Hepatocyte (in vitro differentiated cells): ENCODE results near the gene FLOT1. TPM values are rescaled to one million over a fixed set of nuclear protein-coding genes. Genes with fewer than 3 reads are reported as not detected.

ENCODE experiments used
- DNase-seq: peaks from one replicate; pipeline ENCODE4 v3.0.0-alpha.2; 2016; ENCODE audit warnings: low spot score
- H2AFZ ChIP-seq: fragments of 200-600 bp; sonication (generic); 2 replicates; pipeline ENCODE4 v1.6.0; 2016; ENCODE audit warnings: antibody characterized with exemption, mild to moderate bottlenecking
- H3K27ac ChIP-seq: fragments of 200-600 bp; sonication (generic); 2 replicates; pipeline ENCODE4 v1.5.1; 2016; ENCODE audit warnings: mild to moderate bottlenecking
- H3K27me3 ChIP-seq: fragments of 200-600 bp; sonication (generic); 2 replicates; pipeline ENCODE4 v1.6.1; 2016
- H3K36me3 ChIP-seq: fragments of 200-600 bp; sonication (generic); replicated peaks from 2 replicates; pipeline ENCODE4 v1.5.1; 2016; ENCODE audit warnings: low read depth; ENCODE audit not compliant: insufficient read depth
- H3K4me1 ChIP-seq: fragments of 200-600 bp; sonication (generic); 2 replicates; pipeline ENCODE4 v1.5.1; 2016; ENCODE audit warnings: mild to moderate bottlenecking, moderate library complexity; ENCODE audit not compliant: insufficient read depth
- H3K4me2 ChIP-seq: fragments of 200-600 bp; sonication (generic); 2 replicates; pipeline ENCODE4 v1.6.0; 2016
- H3K4me3 ChIP-seq: fragments of 200-600 bp; sonication (generic); 2 replicates; pipeline ENCODE4 v1.5.1; 2016; ENCODE audit warnings: mild to moderate bottlenecking
- H3K79me2 ChIP-seq: fragments of 200-600 bp; sonication (generic); 2 replicates; pipeline ENCODE4 v1.6.0; 2017; ENCODE audit warnings: mild to moderate bottlenecking
- H3K9me2 ChIP-seq: fragments of 200-600 bp; sonication (generic); replicated peaks from 2 replicates; pipeline ENCODE4 v1.6.0; 2017; ENCODE audit warnings: mild to moderate bottlenecking; ENCODE audit not compliant: insufficient read depth
- H3K9me3 ChIP-seq: fragments of 200-600 bp; sonication (generic); 2 replicates; pipeline ENCODE4 v1.5.1; 2016; ENCODE audit warnings: low read depth, mild to moderate bottlenecking
- H4K20me1 ChIP-seq: fragments of 200-600 bp; sonication (generic); 2 replicates; pipeline ENCODE4 v1.6.0; 2016; ENCODE audit warnings: mild to moderate bottlenecking; ENCODE audit not compliant: insufficient read depth, poor library complexity, severe bottlenecking
- EZH2 ChIP-seq: fragments of 200-600 bp; sonication (generic); IDR thresholded peaks from 2 replicates; pipeline ENCODE4 v1.6.1; 2016; ENCODE audit warnings: antibody characterized with exemption, mild to moderate bottlenecking, borderline replicate concordance
- EZH2phosphoT487 ChIP-seq: fragments of 200-600 bp; sonication (generic); IDR thresholded peaks from one replicate; pipeline ENCODE4 v1.6.1; 2018; ENCODE audit warnings: antibody characterized with exemption, mild to moderate bottlenecking, low read depth, moderate library complexity; ENCODE audit not compliant: unreplicated experiment, severe bottlenecking
- WGBS: methylation state at CpG from one replicate; pipeline ENCODE4 v1.1.6; 2016; ENCODE audit warnings: low lambda C conversion rate; ENCODE audit errors: missing lambda C conversion rate; 5-methylcytosine and 5-hydroxymethylcytosine counted together
- polyA plus RNA-seq: library from polyadenylated mRNA; unstranded; fragments of >200 nt; fragmentation: Nextera tagmentation; extraction: Ambion mirVana; gene quantifications from 2 replicates; pipeline ENCODE4 v1.2.1, GENCODE V29; 2016
- total RNA-seq: library from RNA; depleted of rRNA; stranded (reverse); fragments of >200 nt; gene quantifications from 2 replicates; pipeline ENCODE4 v1.2.3, GENCODE V29; 2014
- TF ChIP-seq, protein P1 (sequence below): fragments of 200-600 bp; sonication (generic); IDR thresholded peaks from 2 replicates; pipeline ENCODE4 v1.5.1; 2016; ENCODE audit warnings: antibody characterized with exemption, mild to moderate bottlenecking; ENCODE audit not compliant: poor library complexity

FLOT1 gene
- total and polyA plus RNA-seq, 2 experiments from 2014 or later: 93.5 to 144 TPM

DNA sequence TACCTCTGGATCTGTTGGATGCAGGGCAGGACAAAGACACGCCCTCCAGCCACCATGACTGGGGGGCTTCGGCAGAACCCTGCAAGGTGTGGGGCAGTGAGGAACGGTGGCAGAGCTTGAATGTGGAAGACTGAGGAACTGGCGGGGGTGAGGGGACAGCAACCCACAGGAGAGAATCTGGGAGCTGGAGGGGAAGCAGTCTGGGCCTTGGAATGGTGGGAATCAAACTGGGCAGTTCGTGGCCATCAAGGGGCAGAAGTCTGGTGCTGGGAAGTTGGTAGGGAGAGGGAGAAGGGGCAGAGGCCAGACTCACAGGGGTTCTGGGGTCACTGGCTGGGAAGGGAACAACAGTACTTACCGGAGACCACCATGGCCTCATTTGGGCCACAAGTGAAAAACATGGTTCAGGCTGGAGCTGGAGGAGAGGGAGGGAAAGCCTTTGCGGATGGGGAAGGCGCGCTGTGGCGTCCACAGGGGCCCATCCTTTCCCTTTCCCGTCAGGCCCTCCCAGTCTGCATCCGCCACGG is 635 bp downstream of the FLOT1 start:
- Histone ChIP-seq H3K9me3 (no peaks in the 10 kb centered on the region), H4K20me1 (no peaks in the 10 kb centered on the region), H3K4me1 (peaks cover 9% of the 10 kb centered on the region), H3K4me3 (peak overlapping the region; percentile 44), H3K27me3 (no peaks in the 10 kb centered on the region), H3K9me2 (no peaks in the 10 kb centered on the region), H3K4me2 (peak overlapping the region; percentile 92), H3K36me3 (no peaks in the 10 kb centered on the region), H2AFZ (no peak overlapping the region), H3K27ac (peak overlapping the region; percentile 94), H3K79me2 (peaks cover 64% of the 10 kb centered on the region)
- DNase-seq: peak; percentile 79
- WGBS: 34% methylated on average over 5 of the region's 13 CpGs
- no peak for TF ChIP-seq EZH2
- TF ChIP-seq, protein P1, sequence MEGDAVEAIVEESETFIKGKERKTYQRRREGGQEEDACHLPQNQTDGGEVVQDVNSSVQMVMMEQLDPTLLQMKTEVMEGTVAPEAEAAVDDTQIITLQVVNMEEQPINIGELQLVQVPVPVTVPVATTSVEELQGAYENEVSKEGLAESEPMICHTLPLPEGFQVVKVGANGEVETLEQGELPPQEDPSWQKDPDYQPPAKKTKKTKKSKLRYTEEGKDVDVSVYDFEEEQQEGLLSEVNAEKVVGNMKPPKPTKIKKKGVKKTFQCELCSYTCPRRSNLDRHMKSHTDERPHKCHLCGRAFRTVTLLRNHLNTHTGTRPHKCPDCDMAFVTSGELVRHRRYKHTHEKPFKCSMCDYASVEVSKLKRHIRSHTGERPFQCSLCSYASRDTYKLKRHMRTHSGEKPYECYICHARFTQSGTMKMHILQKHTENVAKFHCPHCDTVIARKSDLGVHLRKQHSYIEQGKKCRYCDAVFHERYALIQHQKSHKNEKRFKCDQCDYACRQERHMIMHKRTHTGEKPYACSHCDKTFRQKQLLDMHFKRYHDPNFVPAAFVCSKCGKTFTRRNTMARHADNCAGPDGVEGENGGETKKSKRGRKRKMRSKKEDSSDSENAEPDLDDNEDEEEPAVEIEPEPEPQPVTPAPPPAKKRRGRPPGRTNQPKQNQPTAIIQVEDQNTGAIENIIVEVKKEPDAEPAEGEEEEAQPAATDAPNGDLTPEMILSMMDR: no peak
- no peak for TF ChIP-seq EZH2phosphoT487

DNA sequence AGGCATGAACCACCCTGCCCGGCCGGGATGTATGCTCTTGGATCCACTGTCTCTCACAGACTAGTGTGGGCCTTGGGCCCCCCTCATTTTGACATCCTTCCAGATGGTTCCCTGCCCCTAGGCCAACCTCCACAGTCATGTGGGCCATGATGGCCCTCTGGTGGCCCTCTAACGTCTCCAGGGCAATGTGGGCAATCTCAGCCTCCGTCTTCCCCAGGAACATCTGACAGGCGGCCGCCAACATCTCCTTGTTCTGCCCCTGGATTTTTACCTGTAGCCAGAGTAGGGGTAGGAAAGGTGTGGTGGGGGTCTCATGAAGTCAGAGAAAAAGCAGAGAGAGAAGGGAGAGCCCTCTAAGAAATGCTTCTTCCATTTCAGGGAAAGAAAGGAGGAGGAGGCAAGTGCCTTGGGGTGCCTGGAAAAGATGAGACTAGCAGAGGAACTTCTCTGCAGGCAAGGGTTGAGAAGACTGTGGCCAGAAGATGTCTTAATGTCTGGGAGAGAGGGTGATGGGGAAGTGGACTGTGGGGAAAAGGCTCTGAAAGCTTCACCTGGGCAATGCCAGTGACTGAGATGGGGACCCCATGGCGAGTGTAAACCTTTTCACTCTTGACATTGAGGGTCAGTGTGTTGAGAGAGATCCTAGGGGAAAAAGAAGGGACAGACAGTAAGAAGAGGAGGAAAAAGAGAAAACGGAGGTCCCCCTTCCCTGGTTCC is 1.3 kb downstream of the FLOT1 start:
- 79% methylated on average over 8 of the region's 8 CpGs for WGBS

DNA sequence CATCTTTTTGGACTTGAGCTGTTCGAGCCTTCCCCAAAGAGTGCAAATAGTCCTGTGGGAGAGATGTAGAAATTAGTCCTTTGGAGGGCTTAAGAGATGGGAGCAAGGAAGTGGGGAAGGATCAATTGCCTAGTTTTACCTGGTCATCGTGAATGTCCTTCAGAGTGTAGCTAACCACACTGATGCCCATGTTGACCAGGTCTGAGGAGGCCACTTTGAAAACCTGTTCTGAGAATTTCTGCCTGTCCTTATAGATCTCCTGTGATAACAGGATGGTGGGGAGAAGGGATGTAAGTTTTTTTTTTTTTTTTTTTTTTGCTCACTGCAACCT is 2.0 kb downstream of the FLOT1 start:
- no peak overlapping the region for H3K4me3 ChIP-seq
- no peaks in the 10 kb centered on the region for H3K36me3 ChIP-seq
- H3K9me3 ChIP-seq: no peaks in the 10 kb centered on the region
- WGBS: 93% methylated on average over 2 of the region's 2 CpGs
- peaks cover 9% of the 10 kb centered on the region for H3K4me1 ChIP-seq
- DNase-seq: no peak
- no peak overlapping the region for H3K4me2 ChIP-seq
- peak overlapping the region; percentile 14 for H3K27ac ChIP-seq
- H4K20me1 ChIP-seq: no peaks in the 10 kb centered on the region
- H2AFZ ChIP-seq: no peak overlapping the region
- H3K79me2 ChIP-seq: peaks cover 73% of the 10 kb centered on the region
- no peaks in the 10 kb centered on the region for H3K27me3 ChIP-seq
- H3K9me2 ChIP-seq: no peaks in the 10 kb centered on the region
- TF ChIP-seq, protein P1: no peak
- TF ChIP-seq EZH2: no peak
- TF ChIP-seq EZH2phosphoT487: no peak

More for the DNA sequence above, 1.3 kb downstream of the FLOT1 start:
- peaks cover 67% of the 10 kb centered on the region for H3K79me2 ChIP-seq
- peak overlapping the region; percentile 44 for H3K4me3 ChIP-seq
- H3K36me3 ChIP-seq: no peaks in the 10 kb centered on the region
- no peak for DNase-seq
- no peak overlapping the region for H2AFZ ChIP-seq
- peak overlapping the region; percentile 94 for H3K27ac ChIP-seq
- H3K4me1 ChIP-seq: peaks cover 9% of the 10 kb centered on the region
- no peaks in the 10 kb centered on the region for H3K9me3 ChIP-seq
- peak overlapping the region; percentile 92 for H3K4me2 ChIP-seq
- H4K20me1 ChIP-seq: no peaks in the 10 kb centered on the region
- H3K27me3 ChIP-seq: no peaks in the 10 kb centered on the region
- H3K9me2 ChIP-seq: no peaks in the 10 kb centered on the region
- no peak for TF ChIP-seq EZH2
- TF ChIP-seq EZH2phosphoT487: no peak
- TF ChIP-seq, protein P1: no peak
